Stimulated activated CD8-positive, alpha-beta memory T cell treated with anti-CD3 and anti-CD28 coated beads, Interleukin-7, amount 100 ng/mL, for 48 hours (primary cell): ENCODE results near the gene RABEP2.
"Not testable (repeated sequence)": the region's sequence is repeated elsewhere in the genome, so short reads cannot be mapped to it uniquely, and the experiment has no call there.

Experiments used
- DNase-seq, 2 donors: peaks; one replicate each; pipeline ENCODE4 v3.0.0-alpha.2; 2020; ENCODE audit warnings: low read depth in 1 of 2; ENCODE audit errors: extremely low read depth in 1 of 2

Gene RABEP2

DNA sequence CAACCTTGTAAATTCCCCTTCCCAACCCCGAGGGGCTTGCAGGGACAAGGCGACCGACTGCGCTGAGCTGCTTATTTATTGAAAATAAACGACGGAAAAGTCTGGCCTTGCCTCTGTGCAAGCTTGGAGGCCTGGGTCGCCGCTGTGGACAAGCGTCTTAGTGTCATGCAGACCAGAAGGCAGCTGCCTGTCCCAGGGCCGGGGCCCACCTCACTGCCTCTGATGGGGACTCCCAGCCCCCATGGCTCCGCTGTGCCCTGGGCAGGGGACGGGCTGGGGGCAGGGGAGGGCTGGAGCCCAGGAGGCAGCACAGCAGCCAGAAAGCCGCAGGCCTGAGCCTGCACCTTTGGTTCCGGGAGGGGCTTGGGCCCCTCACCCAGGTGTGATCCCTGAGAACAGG, 20.7 kb downstream of the RABEP2 start:
- no peak for DNase-seq

DNA sequence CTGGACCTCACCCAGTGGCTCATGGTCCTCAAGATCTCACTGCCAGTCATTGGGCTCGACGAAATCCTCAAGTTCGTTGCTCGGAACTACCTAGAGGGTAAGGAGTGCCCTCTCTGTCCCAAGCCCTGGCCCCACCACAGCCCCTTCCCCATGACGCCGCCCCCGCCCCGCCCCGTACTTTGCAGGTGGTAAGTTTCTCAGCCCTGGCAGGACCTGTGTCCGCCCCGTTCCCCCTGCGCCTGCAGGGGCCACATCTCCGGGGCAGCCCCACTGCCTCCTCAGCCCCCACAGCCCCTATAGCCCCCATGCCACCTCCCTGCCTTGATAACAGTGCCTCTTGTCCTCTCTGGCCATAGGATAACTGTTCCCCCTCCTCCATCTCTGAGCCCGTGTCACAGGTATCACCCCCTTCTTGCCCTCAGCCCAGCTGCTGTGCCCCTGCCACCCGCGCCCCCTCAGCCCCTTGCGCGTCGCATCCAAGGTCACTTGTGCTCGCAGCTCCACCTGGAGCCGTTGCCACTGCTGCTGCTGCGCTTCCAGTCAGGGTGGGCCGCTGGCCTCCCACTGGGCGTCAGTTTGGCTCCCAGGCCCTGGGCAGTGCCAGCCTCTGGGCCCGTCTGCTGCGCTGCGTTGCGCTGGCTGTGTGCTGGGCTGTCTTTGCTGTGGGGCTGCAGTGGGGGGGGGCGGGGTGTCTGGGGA, 21.5 kb downstream of the RABEP2 start:
- DNase-seq: no peak

GRCh38 chr16:28902909-28903308, 22.1 kb downstream of the RABEP2 start:
- DNase-seq: no peak

GRCh38 chr16:28901862-28902261, 23.2 kb downstream of the RABEP2 start:
- DNase-seq: no peak

DNA sequence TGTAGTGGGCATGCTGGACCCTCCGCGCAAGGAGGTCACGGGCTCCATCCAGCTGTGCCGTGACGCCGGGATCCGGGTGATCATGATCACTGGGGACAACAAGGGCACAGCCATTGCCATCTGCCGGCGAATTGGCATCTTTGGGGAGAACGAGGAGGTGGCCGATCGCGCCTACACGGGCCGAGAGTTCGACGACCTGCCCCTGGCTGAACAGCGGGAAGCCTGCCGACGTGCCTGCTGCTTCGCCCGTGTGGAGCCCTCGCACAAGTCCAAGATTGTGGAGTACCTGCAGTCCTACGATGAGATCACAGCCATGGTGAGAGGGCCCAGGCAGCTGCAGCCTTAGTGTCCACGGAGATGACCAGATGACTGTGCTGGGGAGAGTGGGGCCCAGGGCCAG, 24.4 kb downstream of the RABEP2 start:
- no peak for DNase-seq

DNA sequence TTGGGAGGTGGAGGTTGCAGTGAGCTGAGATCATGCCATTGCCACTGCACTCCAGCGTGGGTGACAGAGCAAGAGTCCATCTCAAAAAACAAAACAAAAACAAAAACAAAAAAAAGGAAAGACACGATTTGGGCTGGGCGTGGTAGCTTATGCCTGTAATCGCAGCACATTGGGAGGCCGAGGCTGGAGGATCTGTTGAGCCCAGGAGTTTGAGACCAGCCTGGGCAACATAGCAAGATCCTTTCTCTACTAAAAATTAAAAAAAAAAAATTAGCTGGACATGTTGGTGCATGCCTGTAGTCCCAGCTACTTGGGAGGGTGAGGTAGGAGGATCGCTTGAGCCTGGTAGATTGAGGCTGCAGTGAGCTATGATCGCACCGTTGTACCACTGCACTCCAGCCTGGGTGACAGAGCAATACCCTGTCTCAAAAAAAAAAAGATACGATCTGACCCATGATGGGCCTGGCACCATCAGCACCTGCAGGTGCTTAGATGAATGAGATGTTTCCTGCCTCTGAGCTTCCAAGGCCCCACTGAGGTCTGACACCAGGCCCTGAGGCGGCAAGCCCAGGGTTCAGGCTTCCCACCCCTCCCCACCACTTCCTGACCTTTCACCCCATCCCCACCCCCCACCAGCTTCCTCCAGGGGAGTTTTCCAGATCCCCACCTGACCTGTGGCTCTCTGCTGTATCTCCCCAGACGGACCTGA, 25.0 kb downstream of the RABEP2 start:
- no peak for DNase-seq

DNA sequence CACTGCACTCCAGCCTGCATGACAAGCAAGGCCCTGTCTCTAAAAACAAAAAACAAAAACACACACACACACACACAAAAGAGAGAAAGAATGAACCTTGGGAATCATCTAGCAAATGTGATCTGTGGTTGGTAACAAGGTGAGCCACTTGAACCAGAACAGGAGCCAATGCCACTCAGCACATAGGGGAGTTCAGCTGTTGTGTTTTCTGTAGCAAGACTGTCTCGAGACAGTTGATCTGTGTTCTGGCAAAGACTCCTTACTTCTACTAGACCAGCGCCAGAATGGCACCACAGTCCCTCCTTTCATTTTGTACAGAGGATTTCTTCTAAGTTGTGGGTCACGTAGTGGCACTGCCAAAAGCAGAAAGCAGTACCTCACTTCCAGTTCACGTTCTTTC, 26.1 kb downstream of the RABEP2 start:
- no peak for DNase-seq

DNA sequence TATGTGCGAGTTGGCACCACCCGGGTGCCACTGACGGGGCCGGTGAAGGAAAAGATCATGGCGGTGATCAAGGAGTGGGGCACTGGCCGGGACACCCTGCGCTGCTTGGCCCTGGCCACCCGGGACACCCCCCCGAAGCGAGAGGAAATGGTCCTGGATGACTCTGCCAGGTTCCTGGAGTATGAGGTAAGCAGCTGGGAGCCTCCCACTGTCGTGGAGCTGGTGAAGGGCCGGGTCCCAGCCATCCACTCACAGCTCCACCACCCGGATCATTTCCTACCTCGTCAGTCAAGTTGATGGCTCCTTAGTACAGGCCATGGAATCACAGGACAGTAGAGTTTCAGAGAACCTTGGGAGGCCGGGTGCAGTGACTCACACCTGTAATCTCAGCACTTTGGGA, 26.8 kb downstream of the RABEP2 start:
- no peak for DNase-seq

DNA sequence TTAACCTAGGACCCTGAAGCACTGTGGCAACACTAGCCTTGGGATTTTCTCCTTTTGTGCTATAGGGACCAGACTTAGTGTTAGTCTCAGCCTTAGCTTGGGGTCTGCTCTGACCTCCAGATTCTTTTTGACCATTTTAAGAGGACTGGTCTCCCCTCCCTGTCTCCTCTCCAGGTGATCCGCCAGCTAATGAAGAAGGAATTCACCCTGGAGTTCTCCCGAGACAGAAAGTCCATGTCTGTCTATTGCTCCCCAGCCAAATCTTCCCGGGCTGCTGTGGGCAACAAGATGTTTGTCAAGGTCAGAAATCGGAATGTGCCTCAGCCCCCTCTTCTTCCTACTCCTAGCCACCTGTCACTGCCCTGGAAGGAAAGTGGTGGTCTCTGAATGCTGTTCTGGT, 27.2 kb downstream of the RABEP2 start:
- no peak for DNase-seq

GRCh38 chr16:28895609-28896008, 29.4 kb downstream of the RABEP2 start:
- no peak for DNase-seq

DNA sequence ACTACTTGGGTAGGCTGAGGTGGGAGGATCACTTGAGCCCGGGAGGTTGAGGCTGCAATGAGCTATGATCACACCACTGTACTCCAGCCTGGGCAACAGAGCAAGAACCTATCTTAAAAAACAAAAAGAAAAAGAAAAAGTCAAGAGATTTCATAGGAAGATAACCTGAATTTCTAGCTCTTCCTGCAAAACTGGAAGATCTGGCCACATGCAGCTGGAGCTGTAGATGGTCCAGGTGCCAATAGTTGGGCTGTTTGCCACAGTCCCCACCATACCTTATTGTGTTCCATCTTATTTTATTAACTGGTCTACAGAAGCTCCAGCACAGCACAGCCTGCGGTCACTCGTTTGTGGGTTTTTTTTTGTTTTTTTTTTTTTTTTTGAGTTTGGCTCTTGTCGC, 31.7 kb downstream of the RABEP2 start:
- DNase-seq: no peak

DNA sequence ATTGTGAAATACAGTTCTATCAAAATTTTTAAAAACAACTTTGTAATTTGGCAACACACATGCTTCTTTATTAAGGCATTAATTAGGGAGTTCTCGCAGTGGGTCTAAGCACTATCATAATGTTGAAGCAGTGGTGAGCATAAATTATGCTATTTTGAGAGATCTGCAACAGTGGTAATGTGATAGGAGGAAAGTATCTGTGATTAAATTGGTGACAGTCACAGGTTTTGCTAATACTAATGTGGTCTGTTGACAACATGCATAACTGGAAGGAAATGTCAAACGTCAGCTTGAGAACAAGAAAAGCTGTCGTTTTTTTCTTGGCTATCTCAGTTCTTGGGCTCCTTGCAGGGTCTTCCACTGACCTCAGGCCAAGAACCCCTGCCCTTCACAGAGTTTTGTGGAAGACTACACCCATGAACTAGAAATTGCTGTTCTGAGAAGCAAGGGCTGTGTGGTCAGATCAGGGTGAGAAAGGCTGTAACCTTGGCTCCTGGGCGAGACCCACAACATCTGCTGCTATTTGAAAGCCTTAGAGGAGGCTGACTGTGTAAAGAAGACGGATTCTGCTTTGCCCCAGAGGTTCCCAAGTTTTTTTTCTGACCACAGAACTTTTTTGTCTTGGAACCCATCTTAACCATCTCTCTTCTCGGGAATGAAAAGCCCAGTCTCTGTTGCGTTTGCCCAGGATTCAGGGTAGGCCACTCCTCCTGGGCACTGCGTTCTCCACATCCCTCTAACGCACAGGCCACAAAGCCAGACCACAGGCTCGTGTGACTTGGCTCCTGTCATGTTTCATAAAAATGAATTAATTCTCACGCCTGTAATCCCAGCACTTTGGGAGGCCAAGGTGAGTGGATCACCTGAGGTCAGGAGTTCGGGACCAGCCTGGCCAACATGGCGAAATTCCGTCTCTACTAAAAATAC, 32.8 kb downstream of the RABEP2 start:
- no peak for DNase-seq

DNA sequence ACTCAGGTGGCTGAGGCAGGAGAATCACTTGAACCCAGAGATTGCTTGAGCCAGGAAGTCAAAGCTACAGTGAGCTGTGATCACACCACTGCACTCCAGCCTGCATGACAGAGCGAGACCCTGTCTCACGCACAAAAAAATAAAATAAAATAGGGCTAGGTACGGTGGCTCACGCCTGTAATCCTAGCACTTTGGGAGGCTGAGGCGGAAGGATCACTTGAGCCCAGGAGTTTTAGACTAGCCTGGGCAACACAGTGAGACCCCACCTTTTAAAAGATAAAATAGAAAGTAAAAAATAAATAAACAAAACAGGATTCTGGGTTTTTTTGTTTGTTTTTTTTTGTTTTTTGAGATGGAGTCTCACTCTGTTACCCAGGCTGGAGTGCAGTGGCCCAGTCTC, 34.7 kb downstream of the RABEP2 start:
- not testable (repeated sequence) for DNase-seq

- no peak for DNase-seq
Measured at GRCh38 chr16:28886945-28887344, 38.1 kb downstream of the RABEP2 start.

DNA sequence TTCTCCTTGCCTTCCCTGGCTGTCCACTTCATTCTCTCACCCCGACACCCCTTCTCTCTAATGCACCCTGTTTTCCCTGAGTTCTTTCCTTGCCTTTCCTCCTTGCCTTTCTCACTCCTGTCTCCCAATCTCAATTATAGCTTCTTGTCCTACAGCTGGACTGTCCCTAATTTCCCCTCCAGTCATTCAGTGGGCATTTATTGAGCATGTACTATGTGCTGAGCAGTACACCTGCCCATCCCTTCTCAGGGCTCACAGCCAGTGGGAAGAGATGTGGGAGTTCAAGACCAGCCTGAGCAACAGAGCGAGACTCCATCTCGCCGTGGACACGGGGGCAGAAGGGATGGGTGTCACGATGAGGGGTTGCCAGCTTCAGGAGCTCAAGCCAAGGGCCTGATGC, 41.0 kb downstream of the RABEP2 start:
- no peak for DNase-seq

DNA sequence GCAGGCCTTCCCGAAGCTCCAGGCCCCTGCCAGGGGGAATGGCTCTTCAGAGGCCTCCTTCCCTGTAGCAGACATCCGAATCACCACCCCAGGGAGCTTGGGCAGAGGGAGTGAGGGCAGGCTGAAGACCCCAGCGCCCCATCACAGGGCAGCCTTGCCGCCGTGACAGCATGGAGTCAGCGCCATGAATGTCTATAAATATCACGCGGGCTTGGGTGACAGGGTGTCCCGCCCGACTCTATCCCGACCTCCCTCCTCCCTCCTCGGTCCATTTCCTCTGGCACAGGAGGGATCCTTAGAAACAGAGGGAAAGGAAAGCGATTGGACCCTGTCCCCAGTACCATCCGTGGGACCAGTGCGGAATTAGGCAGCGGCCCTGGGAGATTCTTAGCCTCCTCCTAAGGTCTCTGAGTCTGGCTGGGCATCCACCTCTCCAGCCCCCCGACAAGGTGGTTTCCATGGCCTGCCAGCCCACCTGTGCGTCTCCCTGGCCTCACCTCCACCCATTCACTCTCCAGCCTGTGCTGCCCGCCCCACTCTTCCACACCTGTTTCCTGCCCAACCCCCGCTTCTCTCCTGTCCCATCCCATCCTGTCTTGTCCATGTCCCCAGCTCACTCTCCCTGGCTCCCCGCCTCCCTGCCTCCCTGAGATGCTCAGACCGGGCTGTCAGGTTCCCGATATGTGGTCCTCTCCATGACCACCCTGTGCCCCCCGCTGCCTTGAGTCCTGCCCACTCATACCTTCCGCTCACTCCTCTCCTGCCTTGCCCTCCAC, 41.6 kb downstream of the RABEP2 start:
- no peak for DNase-seq

- no peak for DNase-seq
Measured at GRCh38 chr16:28882551-28883160, 42.4 kb downstream of the RABEP2 start.

DNA sequence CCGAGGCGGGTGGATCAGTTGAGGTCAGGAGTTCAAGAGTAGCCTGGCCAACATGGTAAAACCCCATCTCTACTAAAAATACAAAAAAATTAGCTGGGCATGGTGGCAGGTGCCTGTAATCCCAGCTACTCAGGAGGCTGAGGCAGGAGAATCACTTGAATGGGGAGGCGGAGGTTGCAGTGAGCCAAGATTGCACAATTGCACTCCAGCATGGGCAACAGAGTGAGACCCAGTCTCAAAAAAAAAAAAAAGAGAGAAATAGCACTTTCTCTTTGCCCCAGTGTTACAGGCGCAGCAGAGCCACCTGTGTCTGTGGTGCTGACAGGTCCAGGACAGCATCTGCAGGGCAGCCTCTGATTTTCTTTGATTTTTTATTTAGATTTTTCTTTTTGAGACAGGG, 43.5 kb downstream of the RABEP2 start:
- DNase-seq: not testable (repeated sequence)

- no peak for DNase-seq
Measured at GRCh38 chr16:28880955-28881354, 44.1 kb downstream of the RABEP2 start.

- DNase-seq: no peak
Measured at GRCh38 chr16:28880589-28880915, 44.5 kb downstream of the RABEP2 start.
